Liver (tissue), 3 donors: ENCODE data around the gene KIAA0825.

Experiments
- EGR1 ChIP-seq, 2 donors: IDR thresholded peaks; 2 replicates each; pipeline ENCODE4 v1.6.1; 2016 to 2018; ENCODE audit warnings: antibody characterized with exemption in 2 of 2, low read depth in 2 of 2
- FOXA1 ChIP-seq: IDR thresholded peaks from 2 replicates; pipeline ENCODE4 v1.6.1; 2016; ENCODE audit warnings: antibody characterized with exemption
- HNF4A ChIP-seq, 2 donors: conservative IDR thresholded peaks; 2 replicates each; pipeline ENCODE4 v1.6.1; 2016; ENCODE audit warnings: antibody characterized with exemption in 2 of 2, mild to moderate bottlenecking in 2 of 2
- MAX ChIP-seq: IDR thresholded peaks from 2 replicates; pipeline ENCODE4 v1.6.1; 2016; ENCODE audit warnings: antibody characterized with exemption
- RAD21 ChIP-seq, 2 donors: IDR thresholded peaks; 2 replicates each; pipeline ENCODE4 v1.6.1; 2016; ENCODE audit warnings: antibody characterized with exemption in 2 of 2, mild to moderate bottlenecking in 2 of 2
- SP1 ChIP-seq: IDR thresholded peaks from 2 replicates; pipeline ENCODE4 v1.6.1; 2018; ENCODE audit warnings: antibody characterized with exemption, mild to moderate bottlenecking
- TAF1 ChIP-seq: conservative IDR thresholded peaks from 2 replicates; pipeline ENCODE4 v1.6.1; 2016; ENCODE audit warnings: antibody characterized with exemption, mild to moderate bottlenecking
- YY1 ChIP-seq: IDR thresholded peaks from 2 replicates; pipeline ENCODE4 v1.6.1; 2016; ENCODE audit warnings: antibody characterized with exemption, mild to moderate bottlenecking
- TF ChIP-seq, protein P1 (sequence below): fragments of 150-350 bp; IDR thresholded peaks from 2 replicates; pipeline ENCODE4 v1.5.1; 2017; ENCODE audit warnings: improper control_type of control experiment, low read depth, low read length; ENCODE audit not compliant: missing input control
- TF ChIP-seq, protein P2 (sequence below): IDR thresholded peaks from 2 replicates; pipeline ENCODE4 v1.6.1; 2016; ENCODE audit warnings: antibody characterized with exemption, mild to moderate bottlenecking
- TF ChIP-seq, protein P3 (sequence below): IDR thresholded peaks from 2 replicates; pipeline ENCODE4 v1.6.1; 2016; ENCODE audit warnings: antibody characterized with exemption
- donor health status: healthy.
- donor health status: healthy.

GRCh38 chr5:94209272-94209671 lies 409.1 kb downstream of the KIAA0825 start:
- TF ChIP-seq, protein P1, sequence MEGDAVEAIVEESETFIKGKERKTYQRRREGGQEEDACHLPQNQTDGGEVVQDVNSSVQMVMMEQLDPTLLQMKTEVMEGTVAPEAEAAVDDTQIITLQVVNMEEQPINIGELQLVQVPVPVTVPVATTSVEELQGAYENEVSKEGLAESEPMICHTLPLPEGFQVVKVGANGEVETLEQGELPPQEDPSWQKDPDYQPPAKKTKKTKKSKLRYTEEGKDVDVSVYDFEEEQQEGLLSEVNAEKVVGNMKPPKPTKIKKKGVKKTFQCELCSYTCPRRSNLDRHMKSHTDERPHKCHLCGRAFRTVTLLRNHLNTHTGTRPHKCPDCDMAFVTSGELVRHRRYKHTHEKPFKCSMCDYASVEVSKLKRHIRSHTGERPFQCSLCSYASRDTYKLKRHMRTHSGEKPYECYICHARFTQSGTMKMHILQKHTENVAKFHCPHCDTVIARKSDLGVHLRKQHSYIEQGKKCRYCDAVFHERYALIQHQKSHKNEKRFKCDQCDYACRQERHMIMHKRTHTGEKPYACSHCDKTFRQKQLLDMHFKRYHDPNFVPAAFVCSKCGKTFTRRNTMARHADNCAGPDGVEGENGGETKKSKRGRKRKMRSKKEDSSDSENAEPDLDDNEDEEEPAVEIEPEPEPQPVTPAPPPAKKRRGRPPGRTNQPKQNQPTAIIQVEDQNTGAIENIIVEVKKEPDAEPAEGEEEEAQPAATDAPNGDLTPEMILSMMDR, result no peak
- TF ChIP-seq RAD21 (IDR thresholded peaks at IDR 0.05) (no peak), TAF1 (no peak), MAX (no peak), HNF4A (conservative IDR thresholded peaks at IDR 0.05) (no peak), SP1 (no peak), EGR1 (IDR thresholded peaks at IDR 0.05; ENCODE audit: low read depth in 2 of 2) (no peak), FOXA1 (no peak), YY1 (no peak)
- TF ChIP-seq, protein P2, sequence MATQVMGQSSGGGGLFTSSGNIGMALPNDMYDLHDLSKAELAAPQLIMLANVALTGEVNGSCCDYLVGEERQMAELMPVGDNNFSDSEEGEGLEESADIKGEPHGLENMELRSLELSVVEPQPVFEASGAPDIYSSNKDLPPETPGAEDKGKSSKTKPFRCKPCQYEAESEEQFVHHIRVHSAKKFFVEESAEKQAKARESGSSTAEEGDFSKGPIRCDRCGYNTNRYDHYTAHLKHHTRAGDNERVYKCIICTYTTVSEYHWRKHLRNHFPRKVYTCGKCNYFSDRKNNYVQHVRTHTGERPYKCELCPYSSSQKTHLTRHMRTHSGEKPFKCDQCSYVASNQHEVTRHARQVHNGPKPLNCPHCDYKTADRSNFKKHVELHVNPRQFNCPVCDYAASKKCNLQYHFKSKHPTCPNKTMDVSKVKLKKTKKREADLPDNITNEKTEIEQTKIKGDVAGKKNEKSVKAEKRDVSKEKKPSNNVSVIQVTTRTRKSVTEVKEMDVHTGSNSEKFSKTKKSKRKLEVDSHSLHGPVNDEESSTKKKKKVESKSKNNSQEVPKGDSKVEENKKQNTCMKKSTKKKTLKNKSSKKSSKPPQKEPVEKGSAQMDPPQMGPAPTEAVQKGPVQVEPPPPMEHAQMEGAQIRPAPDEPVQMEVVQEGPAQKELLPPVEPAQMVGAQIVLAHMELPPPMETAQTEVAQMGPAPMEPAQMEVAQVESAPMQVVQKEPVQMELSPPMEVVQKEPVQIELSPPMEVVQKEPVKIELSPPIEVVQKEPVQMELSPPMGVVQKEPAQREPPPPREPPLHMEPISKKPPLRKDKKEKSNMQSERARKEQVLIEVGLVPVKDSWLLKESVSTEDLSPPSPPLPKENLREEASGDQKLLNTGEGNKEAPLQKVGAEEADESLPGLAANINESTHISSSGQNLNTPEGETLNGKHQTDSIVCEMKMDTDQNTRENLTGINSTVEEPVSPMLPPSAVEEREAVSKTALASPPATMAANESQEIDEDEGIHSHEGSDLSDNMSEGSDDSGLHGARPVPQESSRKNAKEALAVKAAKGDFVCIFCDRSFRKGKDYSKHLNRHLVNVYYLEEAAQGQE, result no peak
- TF ChIP-seq, protein P3, sequence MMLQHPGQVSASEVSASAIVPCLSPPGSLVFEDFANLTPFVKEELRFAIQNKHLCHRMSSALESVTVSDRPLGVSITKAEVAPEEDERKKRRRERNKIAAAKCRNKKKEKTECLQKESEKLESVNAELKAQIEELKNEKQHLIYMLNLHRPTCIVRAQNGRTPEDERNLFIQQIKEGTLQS, result no peak
